Measurements from ENCODE around the gene GSTM3. TPM values are rescaled to one million over a fixed set of nuclear protein-coding genes. Genes with fewer than 3 reads are reported as not detected.

Gene GSTM3
- total RNA-seq, 4 donors from 2014 or later: 61.1 to 162 (median 132) TPM

GRCh38 chr1:109781806-109782205 is 41.0 kb upstream of the GSTM3 start:
- intact Hi-C loops (cut with DNase I): no loop called here
- Histone ChIP-seq H3K27me3 (no peaks in the 10 kb centered on the region), H3K4me1 (peaks cover 14 to 27% of the 10 kb centered on the region in 2 donors), H3K4me3 (replicated peaks in 1 of 3) (no peak overlapping the region), H3K36me3 (no peaks in the 10 kb centered on the region), H3K9me3 (no peaks in the 10 kb centered on the region), H3K27ac (no peak overlapping the region)
- DNase-seq: no peak
- WGBS, 2 donors: 87 to 92% methylated on average over 2 of the region's 2 CpGs
- TF ChIP-seq POLR2A (IDR thresholded peaks at IDR 0.05): no peak
- TF ChIP-seq CTCF (IDR thresholded peaks at IDR 0.05): no peak

- Histone ChIP-seq H3K4me1 (peaks cover 10 to 18% of the 10 kb centered on the region in 2 donors), H3K27ac (no peak overlapping the region), H3K9me3 (no peaks in the 10 kb centered on the region), H3K36me3 (no peaks in the 10 kb centered on the region), H3K27me3 (no peaks in the 10 kb centered on the region), H3K4me3 (replicated peaks in 1 of 3) (no peak overlapping the region)
- TF ChIP-seq CTCF (IDR thresholded peaks at IDR 0.05) (no peak), POLR2A (IDR thresholded peaks at IDR 0.05) (no peak)
- 96 to 100% methylated on average over 1 of the region's 1 CpG for WGBS, 2 donors
- intact Hi-C loops (cut with DNase I): no loop called here
- no peak for DNase-seq
These were observed 40.1 kb upstream of the GSTM3 start for GRCh38 chr1:109780982-109781381.

GRCh38 chr1:109777980-109778625 is 37.3 kb upstream of the GSTM3 start:
- TF ChIP-seq POLR2A (IDR thresholded peaks at IDR 0.05) (no peak), CTCF (IDR thresholded peaks at IDR 0.05) (no peak)
- Histone ChIP-seq H3K9me3 (no peaks in the 10 kb centered on the region), H3K36me3 (no peaks in the 10 kb centered on the region), H3K27me3 (no peaks in the 10 kb centered on the region), H3K4me3 (replicated peaks in 1 of 3) (no peak overlapping the region), H3K27ac (no peak overlapping the region), H3K4me1 (peaks cover 5 to 20% of the 10 kb centered on the region in 2 donors)
- DNase-seq: peak in 1 of 2 donors; percentile 3
- WGBS, 2 donors: 90 to 95% methylated on average over 9 of the region's 9 CpGs
- intact Hi-C loops (cut with DNase I): loop anchor here (1.0 to 5.0 kb wide), 2 partner anchors 134 to 205 kb away; partner anchors contain the start of gene CSF1

GRCh38 chr1:109777436-109777835 is 36.6 kb upstream of the GSTM3 start:
- Histone ChIP-seq H3K9me3 (no peaks in the 10 kb centered on the region), H3K4me1 (peaks cover 0 to 13% of the 10 kb centered on the region in 2 donors), H3K27ac (no peak overlapping the region), H3K27me3 (no peaks in the 10 kb centered on the region), H3K4me3 (replicated peaks in 1 of 3) (no peak overlapping the region), H3K36me3 (no peaks in the 10 kb centered on the region)
- 72 to 77% methylated on average over 7 of the region's 7 CpGs for WGBS, 2 donors
- TF ChIP-seq POLR2A (IDR thresholded peaks at IDR 0.05) (no peak), CTCF (IDR thresholded peaks at IDR 0.05) (no peak)
- intact Hi-C loops (cut with DNase I): loop anchor here (1.0 to 5.0 kb wide), 2 partner anchors 135 to 206 kb away; partner anchors contain the start of gene CSF1
- peak in 1 of 2 donors; percentile 0 for DNase-seq

GRCh38 chr1:109776911-109777310 is 36.1 kb upstream of the GSTM3 start:
- H3K36me3 ChIP-seq: no peaks in the 10 kb centered on the region
- no peak overlapping the region for H3K27ac ChIP-seq
- peak; percentile 78 to 86 for DNase-seq
- no peak overlapping the region for H3K4me3 ChIP-seq (replicated peaks in 1 of 3)
- TF ChIP-seq POLR2A (IDR thresholded peaks at IDR 0.05): no peak
- TF ChIP-seq CTCF (IDR thresholded peaks at IDR 0.05): peak; percentile 96 to 99 (median 98)
- intact Hi-C loops (cut with DNase I): loop anchor here (1.0 to 5.0 kb wide), 2 partner anchors 135 to 206 kb away; partner anchors contain the start of gene CSF1
- WGBS, 2 donors: 0 to 17% methylated on average over 1 to 4 of the region's 4 CpGs
- H3K9me3 ChIP-seq: no peaks in the 10 kb centered on the region
- H3K4me1 ChIP-seq: peaks cover 0 to 13% of the 10 kb centered on the region in 2 donors
- no peaks in the 10 kb centered on the region for H3K27me3 ChIP-seq
